Parathyroid adenoma (tissue), 2 donors: ENCODE data around the gene KRT33A.

Experiments used
- H2AFZ ChIP-seq: fragments of 300-600 bp; sonication (generic); one replicate; pipeline ENCODE4 v1.7.0; 2017; ENCODE audit warnings: antibody characterized with exemption, mild to moderate bottlenecking
- H3K27ac ChIP-seq: fragments of 300-600 bp; sonication (generic); one replicate; pipeline ENCODE4 v1.7.0; 2017
- H3K27me3 ChIP-seq: fragments of 300-600 bp; sonication (generic); one replicate; pipeline ENCODE4 v1.7.0; 2017; ENCODE audit warnings: low read length; ENCODE audit not compliant: control insufficient read depth, insufficient read depth
- H3K36me3 ChIP-seq: fragments of 300-600 bp; sonication (generic); one replicate; pipeline ENCODE4 v1.7.0; 2017; ENCODE audit warnings: low read length; ENCODE audit not compliant: control insufficient read depth, insufficient read depth
- H3K4me1 ChIP-seq: fragments of 300-600 bp; sonication (generic); one replicate; pipeline ENCODE4 v1.7.0; 2017; ENCODE audit warnings: control low read depth
- H3K4me2 ChIP-seq: fragments of 300-600 bp; sonication (generic); one replicate; pipeline ENCODE4 v1.7.0; 2017; ENCODE audit warnings: low read length
- H3K4me3 ChIP-seq: fragments of 300-600 bp; sonication (generic); one replicate; pipeline ENCODE4 v1.7.0; 2017; ENCODE audit warnings: low read depth, low read length
- H3K79me2 ChIP-seq: fragments of 300-600 bp; sonication (generic); one replicate; pipeline ENCODE4 v1.7.0; 2017; ENCODE audit warnings: control low read depth
- H3K9ac ChIP-seq: fragments of 300-600 bp; sonication (generic); one replicate; pipeline ENCODE4 v1.7.0; 2017; ENCODE audit warnings: mild to moderate bottlenecking
- H3K9me3 ChIP-seq: fragments of 300-600 bp; sonication (generic); one replicate; pipeline ENCODE4 v1.7.0; 2017; ENCODE audit warnings: low read length; ENCODE audit not compliant: control insufficient read depth
- CTCF ChIP-seq: fragments of 300-600 bp; sonication (generic); IDR thresholded peaks from one replicate; pipeline ENCODE4 v1.7.0; 2017; ENCODE audit warnings: antibody characterized with exemption, mild to moderate bottlenecking
- donor health status: primary hyperparathyroidism.

The KRT33A gene

GRCh38 chr17:41326173-41327145 is 24.2 kb downstream of the KRT33A start:
- H3K4me3 ChIP-seq = no peak overlapping the region
- no peaks in the 10 kb centered on the region for H3K36me3 ChIP-seq
- no peak overlapping the region for H3K27ac ChIP-seq
- no peak overlapping the region for H3K9ac ChIP-seq
- no peak overlapping the region for H2AFZ ChIP-seq
- no peaks in the 10 kb centered on the region for H3K4me1 ChIP-seq
- TF ChIP-seq CTCF = no peak
- no peaks in the 10 kb centered on the region for H3K79me2 ChIP-seq
- H3K9me3 ChIP-seq = no peaks in the 10 kb centered on the region
- H3K4me2 ChIP-seq = no peak overlapping the region
- H3K27me3 ChIP-seq = no peaks in the 10 kb centered on the region

- Histone ChIP-seq H3K36me3 (no peaks in the 10 kb centered on the region), H3K27me3 (no peaks in the 10 kb centered on the region), H3K9me3 (no peaks in the 10 kb centered on the region), H3K4me2 (no peak overlapping the region), H3K4me3 (no peak overlapping the region), H3K27ac (no peak overlapping the region), H3K4me1 (no peaks in the 10 kb centered on the region), H3K9ac (no peak overlapping the region), H3K79me2 (no peaks in the 10 kb centered on the region), H2AFZ (no peak overlapping the region)
- no peak for TF ChIP-seq CTCF
Observed at GRCh38 chr17:41325611-41326010, 25.0 kb downstream of the KRT33A start.

- no peaks in the 10 kb centered on the region for H3K79me2 ChIP-seq
- no peak overlapping the region for H3K9ac ChIP-seq
- no peak for TF ChIP-seq CTCF
- no peak overlapping the region for H2AFZ ChIP-seq
- H3K4me3 ChIP-seq = no peak overlapping the region
- H3K27ac ChIP-seq = no peak overlapping the region
- no peaks in the 10 kb centered on the region for H3K9me3 ChIP-seq
- H3K4me2 ChIP-seq = no peak overlapping the region
- H3K27me3 ChIP-seq = no peaks in the 10 kb centered on the region
- no peaks in the 10 kb centered on the region for H3K36me3 ChIP-seq
- no peaks in the 10 kb centered on the region for H3K4me1 ChIP-seq
Observed at GRCh38 chr17:41325126-41325525, 25.5 kb downstream of the KRT33A start.

GRCh38 chr17:41324180-41325075 is 26.2 kb downstream of the KRT33A start:
- Histone ChIP-seq H2AFZ (no peak overlapping the region), H3K9ac (no peak overlapping the region), H3K4me1 (no peaks in the 10 kb centered on the region), H3K9me3 (no peaks in the 10 kb centered on the region), H3K36me3 (no peaks in the 10 kb centered on the region), H3K4me3 (no peak overlapping the region), H3K27ac (no peak overlapping the region), H3K27me3 (no peaks in the 10 kb centered on the region), H3K4me2 (no peak overlapping the region), H3K79me2 (no peaks in the 10 kb centered on the region)
- no peak for TF ChIP-seq CTCF
